GM12891 (cell line): ENCODE results near the gene MFSD2B.
A peak's percentile ranks its signal among the peaks of the same experiment; 100 is the strongest.

Source experiments
- DNase-seq: peaks from one replicate; pipeline ENCODE4 v3.0.0; 2011; ENCODE audit warnings: low spot score; ENCODE audit not compliant: insufficient read length
- FAIRE-seq: peaks from 2 replicates; lab custom pipeline; 2011; peaks lifted over from hg19 to GRCh38; lab: Jason Lieb, UNC
- PAX5 ChIP-seq: IDR thresholded peaks from 2 replicates; pipeline ENCODE4 v1.6.1; 2011; ENCODE audit warnings: low read length, moderate library complexity, mild to moderate bottlenecking; ENCODE audit not compliant: insufficient read depth, severe bottlenecking
- POLR2A ChIP-seq: IDR thresholded peaks from 2 replicates; pipeline ENCODE4 v1.6.1; 2011; ENCODE audit warnings: low read depth, low read length, control low read depth
- POLR2AphosphoS5 ChIP-seq: IDR thresholded peaks from 2 replicates; pipeline ENCODE4 v1.6.1; 2011; ENCODE audit warnings: low read depth, low read length, control low read depth
- POU2F2 ChIP-seq: IDR thresholded peaks from 2 replicates; pipeline ENCODE4 v1.6.1; 2011; ENCODE audit warnings: low read depth, mild to moderate bottlenecking, control low read depth, low read length, moderate library complexity
- SPI1 ChIP-seq: IDR thresholded peaks from 2 replicates; pipeline ENCODE4 v1.6.1; 2011; ENCODE audit warnings: low read depth, low read length, control low read depth
- TAF1 ChIP-seq: IDR thresholded peaks from 2 replicates; pipeline ENCODE4 v1.6.1; 2011; ENCODE audit warnings: low read depth, low read length, control low read depth

MFSD2B gene

DNA sequence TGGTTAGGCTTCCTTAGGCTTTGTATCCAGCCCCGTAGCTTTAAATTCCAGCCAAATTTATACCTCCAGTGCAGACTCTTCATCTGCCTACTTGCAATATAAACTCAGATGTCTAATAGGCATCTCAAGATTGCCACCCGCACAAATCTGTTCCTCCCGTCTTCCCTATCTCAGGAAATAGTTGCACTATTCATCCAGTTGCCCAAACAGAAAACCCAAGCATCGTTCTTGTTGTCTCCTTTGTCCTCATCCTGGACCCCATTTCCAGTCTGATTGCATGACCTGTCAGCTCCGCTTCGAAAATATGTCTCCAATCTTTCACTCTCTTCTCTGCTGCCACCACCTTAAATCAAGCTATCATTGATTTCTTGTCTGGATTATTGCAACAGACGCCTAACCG, 41.9 kb downstream of the MFSD2B start:
- TF ChIP-seq PAX5: no peak
- no peak for TF ChIP-seq POLR2AphosphoS5
- no peak for TF ChIP-seq POU2F2
- TF ChIP-seq TAF1: no peak
- TF ChIP-seq POLR2A: no peak
- TF ChIP-seq SPI1: no peak
- no peak for FAIRE-seq
- no peak for DNase-seq

DNA sequence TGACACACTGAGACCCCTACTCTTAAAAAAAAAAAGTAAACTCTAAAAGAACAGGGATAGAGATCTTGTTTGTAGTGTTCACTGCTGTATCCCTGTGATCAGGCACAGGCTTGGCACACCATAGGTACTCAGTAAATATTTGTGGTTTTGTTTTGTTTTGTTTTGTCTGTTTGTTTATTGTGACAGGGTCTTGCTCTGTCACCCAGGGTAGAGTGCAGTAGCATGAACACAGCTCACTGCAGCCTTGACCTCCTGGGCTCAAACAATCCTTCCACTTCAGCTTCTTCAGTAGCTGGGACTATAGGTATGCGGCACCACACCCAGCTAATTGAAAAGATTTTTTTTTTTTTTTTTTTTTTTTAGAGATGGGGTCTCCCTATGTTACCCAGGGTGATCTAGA, 43.1 kb downstream of the MFSD2B start:
- TF ChIP-seq SPI1 (no peak), POU2F2 (no peak), POLR2A (no peak), TAF1 (no peak), POLR2AphosphoS5 (no peak), PAX5 (no peak)
- DNase-seq (no peak), FAIRE-seq (no peak)

DNA sequence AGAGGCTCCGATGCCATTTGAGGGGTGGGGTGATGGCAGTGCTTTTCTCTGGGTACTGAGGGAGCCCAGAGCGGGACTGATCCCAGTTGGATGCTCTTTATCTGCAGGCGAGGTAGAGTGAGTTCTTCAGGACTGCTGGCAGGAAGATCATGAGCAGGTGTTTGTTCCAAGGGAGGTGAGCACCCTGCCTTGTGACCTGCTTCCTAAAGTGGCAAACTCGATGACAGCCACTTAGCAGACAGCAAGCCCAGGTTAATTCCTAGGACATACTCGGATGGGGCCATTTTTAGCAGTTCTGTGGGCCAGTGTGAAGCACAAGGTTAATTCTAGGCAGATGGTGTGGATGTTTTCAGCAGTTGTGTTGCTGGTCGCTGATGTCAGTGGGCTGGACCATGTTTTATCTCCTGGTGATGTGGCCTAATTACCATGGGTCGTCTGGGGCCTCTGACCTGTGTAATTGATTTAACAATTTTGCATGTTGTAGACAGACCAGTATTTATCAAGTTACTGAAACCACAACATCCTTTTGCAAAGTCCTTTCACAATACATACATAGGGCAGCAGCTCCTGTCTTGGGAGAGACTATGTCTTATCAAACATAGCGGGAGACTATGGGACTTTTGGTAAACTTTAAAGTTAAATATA, 44.6 kb downstream of the MFSD2B start:
- FAIRE-seq (no peak), DNase-seq (no peak)
- TF ChIP-seq POU2F2 (no peak), PAX5 (no peak), SPI1 (no peak), POLR2AphosphoS5 (no peak), TAF1 (no peak), POLR2A (no peak)

DNA sequence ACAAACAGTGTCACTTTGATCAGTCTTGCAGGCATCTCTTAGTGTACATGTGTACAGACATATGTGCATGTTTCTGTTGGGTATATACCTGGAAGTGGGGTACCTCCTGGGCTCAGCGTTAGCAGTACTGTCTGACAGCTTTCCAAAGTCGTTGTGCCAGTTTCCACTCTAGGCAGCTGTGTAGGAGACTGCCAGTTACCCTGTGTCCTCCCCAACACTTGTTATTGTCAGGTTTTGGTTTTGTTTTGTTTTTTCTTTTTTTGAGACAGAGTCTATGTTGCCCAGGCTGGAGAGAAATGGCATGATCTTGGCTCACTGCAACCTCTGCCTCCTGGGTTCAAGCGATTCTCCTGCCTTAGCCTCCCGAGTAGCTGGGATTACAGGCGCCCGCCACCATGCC, 45.9 kb downstream of the MFSD2B start:
- no peak for FAIRE-seq
- DNase-seq: no peak
- no peak for TF ChIP-seq POLR2A
- no peak for TF ChIP-seq SPI1
- TF ChIP-seq POU2F2: no peak
- TF ChIP-seq TAF1: no peak
- no peak for TF ChIP-seq PAX5
- TF ChIP-seq POLR2AphosphoS5: no peak

DNA sequence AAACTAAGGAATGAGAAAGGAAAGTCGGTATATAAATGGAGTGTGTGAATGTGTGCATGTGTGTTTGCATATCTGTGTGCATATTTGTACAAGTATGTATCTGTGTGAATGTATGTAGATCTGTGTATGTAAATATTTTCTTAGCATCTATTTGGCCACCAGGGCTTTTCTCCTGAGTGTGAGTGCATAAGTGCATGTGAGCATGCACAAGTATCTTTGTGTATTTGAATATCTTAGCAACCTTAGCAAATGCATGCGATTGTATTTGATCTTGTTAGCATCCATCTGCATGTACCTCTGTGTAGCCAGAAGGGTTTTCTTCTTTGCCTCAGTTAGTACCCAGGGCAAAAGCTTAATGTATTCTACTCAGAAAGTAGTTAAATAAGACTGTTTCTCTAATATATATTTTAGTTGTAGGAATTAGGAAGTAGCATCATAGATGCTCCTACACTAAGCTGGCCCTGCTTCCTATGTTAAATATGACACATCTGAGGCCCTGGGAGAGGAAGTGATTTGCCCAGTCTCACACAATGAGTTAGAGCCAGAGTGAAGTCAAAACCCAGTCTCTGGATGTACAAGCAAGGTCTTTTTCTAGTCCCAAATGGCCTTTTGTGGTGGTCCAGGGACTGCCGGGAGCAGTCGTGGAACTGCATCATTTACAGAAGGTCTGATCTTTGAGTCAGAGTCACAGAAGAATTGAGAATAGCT, 48.8 kb downstream of the MFSD2B start:
- peak; percentile 51 for FAIRE-seq
- TF ChIP-seq POU2F2 (no peak), SPI1 (peak; percentile 55; the same call in 1 of the 2 replicates)
- DNase-seq: no peak

DNA sequence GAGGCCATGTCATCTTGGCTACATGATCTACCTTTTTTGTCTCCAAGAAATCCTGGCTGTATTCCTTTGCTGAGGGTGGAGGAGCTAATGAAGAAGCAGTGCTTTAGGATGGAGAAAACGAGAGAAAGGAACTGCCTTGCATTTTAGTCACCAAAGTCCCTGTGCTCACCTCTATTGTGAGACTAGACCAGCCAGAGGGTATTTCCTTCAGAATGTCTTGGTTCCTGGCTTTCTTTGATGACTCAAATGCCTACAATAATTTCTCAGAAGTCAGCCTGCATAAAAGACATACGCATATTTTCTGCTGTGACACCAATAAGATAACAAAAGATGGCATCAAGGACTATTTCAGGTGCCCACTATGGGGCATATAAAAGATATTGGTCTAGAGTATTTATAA, 55.5 kb downstream of the MFSD2B start:
- FAIRE-seq (no peak), DNase-seq (no peak)
- no peak for TF ChIP-seq POLR2AphosphoS5
- no peak for TF ChIP-seq PAX5
- TF ChIP-seq POLR2A: no peak

DNA sequence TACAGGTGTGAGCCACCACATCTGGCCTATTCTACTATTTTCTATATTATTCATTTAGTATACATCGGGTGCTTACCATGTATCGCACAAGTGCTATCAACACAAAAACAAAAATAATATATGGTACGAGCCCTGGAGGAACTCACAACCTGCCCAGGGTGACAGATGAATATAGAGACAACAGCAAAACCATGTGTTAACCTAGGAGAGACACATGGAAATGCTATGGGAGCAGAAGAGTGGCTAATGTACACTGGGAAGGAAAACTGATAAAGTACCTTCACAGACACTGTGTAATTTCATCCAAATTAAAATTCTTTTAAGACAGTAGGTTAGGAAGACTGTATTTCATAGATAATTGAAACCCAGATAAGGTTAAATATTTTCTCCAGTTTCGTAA, 62.4 kb downstream of the MFSD2B start:
- TF ChIP-seq POLR2AphosphoS5: no peak
- TF ChIP-seq SPI1: no peak
- TF ChIP-seq POU2F2: no peak
- no peak for TF ChIP-seq PAX5
- no peak for TF ChIP-seq POLR2A
- no peak for TF ChIP-seq TAF1

DNA sequence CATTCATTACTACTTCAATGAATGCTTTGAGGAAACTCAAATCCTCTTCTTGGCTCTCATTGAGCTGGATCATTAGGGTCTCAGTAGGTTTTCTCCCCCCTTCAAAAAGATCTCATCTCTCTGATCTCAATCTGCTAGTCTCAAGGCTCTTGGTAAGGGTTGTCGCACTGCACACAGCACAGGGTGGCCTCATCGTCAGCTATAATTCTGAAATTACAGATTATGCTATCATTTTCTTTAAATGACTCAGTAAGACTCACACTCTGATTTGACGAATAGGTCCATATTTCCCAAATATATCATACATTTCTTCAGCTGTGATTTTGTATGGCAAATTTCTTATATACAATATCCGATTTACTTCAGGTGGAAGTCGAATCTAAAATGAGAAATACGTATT, 63.9 kb downstream of the MFSD2B start:
- TF ChIP-seq TAF1: no peak
- no peak for TF ChIP-seq POLR2AphosphoS5
- FAIRE-seq: no peak
- no peak for DNase-seq

More for the DNA sequence above, 62.4 kb downstream of the MFSD2B start:
- no peak for FAIRE-seq
- no peak for DNase-seq

DNA sequence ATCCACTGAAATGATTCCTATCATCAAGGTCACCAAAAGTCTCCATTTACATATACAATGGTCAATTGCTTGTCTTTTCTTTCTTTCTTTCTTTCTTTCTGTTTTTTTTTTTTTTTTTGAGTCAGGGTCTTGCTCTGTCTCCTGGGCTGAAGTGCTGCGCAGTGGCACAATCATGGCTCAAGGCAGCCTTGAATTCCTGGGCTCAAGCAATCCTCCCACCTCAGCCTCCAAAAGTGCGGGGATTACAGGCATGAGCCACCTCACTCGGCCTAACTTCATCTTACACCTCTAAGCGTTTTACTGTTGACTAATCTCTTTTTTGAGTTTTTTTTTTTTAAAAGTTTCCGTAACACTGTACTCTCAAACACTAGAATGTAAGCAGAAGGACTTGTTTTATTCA, 65.4 kb downstream of the MFSD2B start:
- TF ChIP-seq POLR2AphosphoS5: no peak
- no peak for TF ChIP-seq POU2F2
- no peak for TF ChIP-seq PAX5
- TF ChIP-seq POLR2A: no peak
- no peak for TF ChIP-seq SPI1
- no peak for TF ChIP-seq TAF1
- no peak for DNase-seq
- no peak for FAIRE-seq
